Putamen (tissue), 1 donor: Measurements from ENCODE around the gene FEM1A.
"Not testable (repeated sequence)": the region's sequence is repeated elsewhere in the genome, so short reads cannot be mapped to it uniquely, and the experiment has no call there.

Experiments used
- DNase-seq: peaks from one replicate; pipeline ENCODE4 v3.0.0-alpha.2; 2016; ENCODE audit warnings: low spot score

Gene FEM1A

DNA sequence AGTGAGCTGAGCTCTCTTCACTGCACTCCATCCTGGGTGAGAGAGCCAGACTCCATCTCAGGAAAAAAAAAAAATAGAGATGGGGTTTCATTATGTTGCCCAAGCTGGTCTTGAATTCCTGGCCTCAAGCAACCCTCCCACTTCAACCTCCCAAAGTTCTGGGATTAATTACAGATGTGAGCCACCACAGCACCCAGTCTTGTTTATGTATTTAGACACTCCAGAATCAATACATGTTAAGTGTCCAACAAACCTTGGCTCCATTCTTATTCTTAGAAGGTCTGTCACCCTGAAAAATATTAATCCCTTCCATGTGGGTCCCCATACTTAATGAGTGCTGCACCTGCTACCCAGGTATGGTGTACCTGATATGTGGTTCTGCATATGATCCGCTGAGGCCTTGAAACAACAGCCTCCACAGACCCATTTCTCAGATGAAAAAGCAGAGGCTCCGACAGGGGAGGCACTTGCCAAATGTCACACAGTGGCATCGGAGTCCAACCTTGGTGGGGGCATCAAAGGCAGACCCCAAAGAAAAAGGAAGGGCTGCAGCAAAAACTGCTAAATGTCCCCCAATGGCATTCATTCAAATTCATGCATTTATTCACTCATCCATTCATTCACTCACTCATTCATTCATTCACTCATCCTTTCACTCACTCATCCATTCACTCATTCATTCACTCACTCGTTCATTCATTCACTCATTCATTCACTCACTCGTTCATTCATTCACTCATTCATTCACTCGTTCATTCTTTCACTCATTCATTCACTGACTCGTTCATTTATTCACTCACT, 23.3 kb downstream of the FEM1A start:
- no peak for DNase-seq

DNA sequence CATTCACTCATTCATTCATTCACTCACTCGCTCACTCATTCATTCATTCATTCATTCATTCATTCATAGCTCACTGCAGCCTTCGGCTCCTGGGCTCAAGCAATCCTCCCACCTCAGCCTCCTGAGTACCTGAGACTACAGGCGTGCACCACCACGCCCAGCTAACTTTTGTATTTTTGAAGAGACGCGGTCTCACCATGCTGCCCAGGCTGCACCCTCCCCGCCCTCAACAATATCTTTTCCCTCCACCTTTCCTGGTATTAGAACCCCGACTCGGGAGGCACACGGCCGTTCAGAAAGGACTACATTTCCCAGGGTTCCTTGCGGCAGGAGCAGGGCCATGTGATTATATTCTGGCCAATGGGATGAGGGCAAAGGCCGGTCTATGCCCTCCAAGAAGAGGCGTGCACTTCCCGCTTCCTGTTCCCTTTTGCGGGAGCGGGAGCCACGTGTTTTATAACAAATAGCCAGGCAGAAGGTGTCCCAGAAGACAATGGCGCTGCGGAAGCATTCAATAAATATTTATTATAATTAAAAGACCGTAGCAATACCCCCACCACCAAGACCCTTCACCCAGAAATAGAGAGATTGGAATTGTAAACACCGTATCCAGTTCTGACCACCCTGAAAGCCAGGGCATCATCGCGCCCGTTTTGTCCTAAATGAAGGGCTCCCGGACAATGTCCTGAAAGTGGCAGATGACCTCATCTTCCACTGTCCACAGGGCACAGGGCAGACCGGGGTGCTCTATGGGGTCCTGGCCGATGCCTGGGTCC, 24.1 kb downstream of the FEM1A start:
- DNase-seq = peak; percentile 94

DNA sequence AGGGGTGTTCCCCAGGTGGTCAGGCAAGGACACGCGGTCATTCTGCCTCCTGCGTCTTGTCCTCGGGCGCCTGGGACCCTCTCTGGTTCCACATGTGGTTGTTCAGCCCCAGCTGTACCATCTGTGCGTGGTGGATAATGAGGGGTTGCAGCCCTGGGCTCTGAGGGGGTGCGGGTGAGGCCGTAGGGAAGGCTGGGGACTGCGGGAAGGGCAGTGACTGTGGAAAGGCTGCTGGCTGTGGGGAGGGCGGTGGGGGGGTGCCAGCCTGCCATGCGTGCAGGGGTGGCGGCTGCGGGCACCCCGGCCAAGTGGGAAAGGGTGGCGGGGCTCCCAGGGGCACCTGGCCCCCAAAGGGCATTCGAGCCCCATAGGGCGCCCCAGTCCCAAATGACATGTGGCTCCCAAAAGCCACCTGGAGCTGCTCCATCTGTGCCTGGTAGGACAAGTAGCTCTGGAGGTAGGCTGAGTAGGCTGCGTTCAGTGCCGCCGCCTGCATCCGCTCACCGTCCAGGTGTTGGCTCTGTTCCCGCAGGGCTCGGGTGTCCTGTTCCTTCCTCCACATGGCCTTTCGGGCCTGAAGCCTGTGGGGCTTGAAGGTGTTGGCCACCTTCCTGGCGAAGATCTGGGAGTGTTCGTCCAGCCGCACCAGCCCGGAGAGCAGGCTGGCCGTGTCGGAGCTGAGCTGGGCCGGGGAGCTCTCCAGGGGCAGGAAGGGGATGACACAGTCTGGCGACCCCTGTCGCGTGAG, 24.8 kb downstream of the FEM1A start:
- no peak for DNase-seq

DNA sequence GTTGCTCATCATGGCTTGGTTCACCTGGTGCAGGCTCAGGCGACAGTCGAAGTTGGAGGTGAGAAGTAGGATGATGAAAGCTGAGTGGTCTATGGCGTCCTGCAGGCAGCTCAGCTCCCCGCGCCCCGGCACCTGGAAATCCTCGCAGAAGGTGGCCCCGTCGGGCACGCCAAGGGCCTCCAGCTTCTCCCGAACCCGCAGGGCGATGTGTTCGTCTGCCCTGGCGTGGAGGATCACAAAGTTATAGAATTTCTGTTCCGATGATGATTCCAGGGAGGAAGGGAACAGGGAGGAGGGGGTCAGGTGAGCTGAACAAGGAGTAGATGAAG, 25.4 kb downstream of the FEM1A start:
- DNase-seq = no peak

DNA sequence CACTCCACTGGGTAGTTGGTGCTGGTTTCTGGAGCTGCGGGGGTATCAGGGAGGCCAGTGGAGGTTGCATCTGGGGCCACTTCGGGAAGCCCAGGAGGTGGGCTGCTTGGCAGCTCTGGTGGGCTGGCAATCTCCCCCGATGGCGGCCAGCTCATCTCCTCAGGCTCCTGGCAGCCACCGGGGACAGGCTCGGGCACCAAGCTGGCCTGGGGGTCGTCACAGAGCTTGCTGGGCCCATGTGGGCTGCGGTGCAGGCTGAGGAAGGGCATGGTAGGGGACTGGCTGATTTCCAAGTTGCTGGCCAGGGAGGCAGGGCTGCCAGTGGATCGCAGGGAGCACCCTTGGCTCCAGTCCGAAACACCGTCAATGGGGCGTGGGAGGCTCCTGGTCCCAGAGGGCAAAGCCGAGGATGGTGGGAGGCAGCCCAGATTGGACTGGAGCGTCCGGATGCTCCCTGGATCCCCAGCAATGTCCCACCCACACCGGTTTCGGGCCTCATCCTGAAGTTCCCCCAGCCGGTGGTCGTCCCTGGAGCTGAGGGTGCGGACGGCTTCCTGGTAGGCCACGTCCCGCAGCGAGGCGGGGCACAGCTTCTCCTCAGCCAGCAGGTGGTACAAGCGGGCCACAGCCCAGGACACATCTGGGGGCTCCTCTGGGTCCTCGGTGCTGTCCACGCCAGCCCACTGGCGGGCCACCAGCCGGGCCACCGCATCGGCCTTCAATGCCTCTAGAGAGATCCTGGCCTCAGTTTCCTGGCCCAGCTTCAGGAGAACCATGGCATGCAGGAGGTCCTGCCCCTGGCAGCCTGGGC, 26.1 kb downstream of the FEM1A start:
- DNase-seq = no peak

DNA sequence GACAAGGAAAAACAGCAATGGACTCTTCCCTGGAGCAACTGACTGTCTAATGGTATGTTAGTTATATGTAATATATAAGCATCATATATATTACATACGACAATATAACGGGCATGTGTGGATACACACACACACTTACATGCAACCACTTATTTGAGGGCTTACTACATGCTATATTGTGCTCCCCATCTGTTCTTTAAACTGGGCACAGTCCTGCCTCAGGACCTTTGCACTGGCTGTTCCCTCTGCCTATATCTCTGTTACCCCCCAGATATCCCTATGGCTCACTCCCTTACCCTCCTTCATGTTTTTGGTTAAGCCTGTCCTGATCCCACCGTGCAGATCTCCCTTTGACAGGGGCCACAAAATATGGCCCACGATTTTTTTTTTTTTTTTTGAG, 29.7 kb downstream of the FEM1A start:
- no peak for DNase-seq

DNA sequence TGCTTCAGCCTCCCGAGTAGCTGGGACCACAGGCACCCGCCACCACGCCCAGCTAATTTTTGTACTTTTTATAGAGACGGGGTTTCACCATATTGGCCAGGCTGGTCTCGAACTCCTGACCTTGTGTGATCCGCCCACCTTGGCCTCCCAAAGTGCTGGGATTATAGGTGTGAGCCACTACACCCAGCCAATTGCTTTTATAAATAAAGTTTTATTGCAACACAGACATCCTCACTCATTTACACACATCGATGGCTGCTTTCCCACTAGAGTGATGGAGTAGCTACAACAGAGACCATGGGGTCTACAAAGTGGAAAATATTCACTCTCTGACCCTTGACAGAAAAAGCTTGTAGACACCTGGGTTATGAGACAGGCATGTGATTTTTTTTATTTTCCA, 30.8 kb downstream of the FEM1A start:
- DNase-seq = not testable (repeated sequence)

DNA sequence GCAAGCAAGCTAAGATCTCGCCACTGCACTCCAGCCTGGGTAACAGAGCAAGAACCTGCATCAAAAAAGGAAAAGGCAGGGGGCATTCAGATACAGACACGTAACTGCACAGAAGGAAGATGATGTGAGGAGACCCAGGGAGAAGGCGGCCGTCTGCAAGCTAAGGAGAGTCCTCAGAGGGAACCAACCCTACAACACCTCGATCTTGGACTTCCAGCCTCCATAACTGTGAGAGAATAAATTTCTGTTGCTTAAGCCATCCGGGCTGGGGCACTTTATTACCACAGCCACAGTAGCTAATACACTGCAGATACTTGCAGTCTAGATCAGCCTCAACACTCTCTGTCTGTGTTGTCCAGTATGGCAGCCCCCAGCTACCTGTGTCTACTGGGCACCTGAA, 32.0 kb downstream of the FEM1A start:
- no peak for DNase-seq

DNA sequence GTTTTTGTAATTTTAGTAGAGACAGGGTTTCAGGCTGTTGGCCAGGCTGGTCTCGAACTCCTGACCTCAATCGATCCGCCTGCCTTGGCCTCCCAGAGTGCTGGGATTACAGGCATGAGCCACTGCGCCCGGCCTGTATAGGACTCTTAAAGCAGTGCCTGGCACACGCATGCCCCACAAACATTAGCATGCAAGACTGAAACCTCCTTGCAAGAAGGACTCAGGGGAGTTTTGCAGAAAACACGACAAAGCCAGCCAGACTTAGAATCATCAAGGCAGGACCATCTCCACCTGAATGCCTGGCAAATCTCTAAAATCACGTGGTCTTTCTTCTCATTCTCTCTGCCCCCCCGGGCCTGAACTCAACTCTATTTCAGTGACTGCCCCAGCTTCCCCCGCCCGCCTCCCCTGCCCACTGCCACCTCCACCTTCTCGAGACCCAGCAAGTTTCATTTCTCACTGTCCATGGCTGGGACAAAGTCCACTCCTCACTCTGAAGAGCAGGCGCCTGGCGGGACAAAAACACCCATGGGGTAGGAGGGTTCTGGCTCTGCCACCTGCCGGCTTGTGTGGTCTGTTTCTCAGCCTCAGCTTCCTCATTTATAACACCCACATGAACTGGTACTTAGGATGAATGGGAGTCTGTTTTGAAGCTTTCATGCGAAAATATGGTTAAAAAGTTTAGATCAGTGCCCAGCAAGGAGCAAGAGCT, 37.6 kb downstream of the FEM1A start:
- DNase-seq = no peak

DNA sequence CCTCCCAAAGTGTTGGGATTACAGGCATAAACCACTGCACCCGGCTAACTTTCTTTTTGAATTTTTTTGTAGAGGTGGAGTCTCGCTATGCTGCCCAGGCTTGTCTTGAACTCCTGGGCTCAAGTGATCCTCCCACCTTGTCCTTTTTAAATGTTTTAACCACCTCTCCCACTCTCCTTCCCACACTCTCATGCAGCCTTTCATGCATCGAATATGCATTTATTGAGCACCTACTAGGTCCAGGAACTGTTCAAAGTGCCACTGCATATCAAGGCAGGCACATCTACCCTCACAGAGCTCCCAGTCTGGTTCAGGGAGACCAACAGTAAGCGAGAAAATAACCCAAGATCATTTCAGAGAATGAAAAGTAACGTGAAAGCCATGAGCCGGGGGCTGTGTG, 38.8 kb downstream of the FEM1A start:
- DNase-seq = no peak

DNA sequence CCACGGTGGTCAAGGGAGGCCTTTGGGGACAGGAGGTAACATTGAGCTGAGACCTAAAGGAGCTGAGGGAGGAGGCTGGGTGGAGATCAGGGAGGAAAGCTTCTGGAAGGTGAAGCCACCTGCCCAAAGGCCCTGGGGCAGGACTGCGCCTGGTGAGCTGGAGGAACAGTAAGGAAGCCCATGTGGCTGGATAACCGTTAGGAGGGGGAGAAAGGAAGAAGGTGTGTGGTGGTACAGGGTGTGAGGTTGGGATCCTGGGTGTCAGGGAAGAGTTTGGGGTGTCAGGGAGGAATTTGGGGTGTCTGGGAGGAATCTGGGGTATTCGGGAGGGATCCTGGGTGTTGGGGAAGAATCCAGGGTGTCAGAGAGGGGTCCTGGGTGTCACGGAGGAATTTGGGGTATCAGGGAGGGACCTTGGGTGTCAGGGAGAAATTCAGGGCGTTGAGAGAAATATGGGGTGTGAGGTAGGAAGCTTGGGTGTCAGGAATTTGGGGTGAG, 39.3 kb downstream of the FEM1A start:
- no peak for DNase-seq

DNA sequence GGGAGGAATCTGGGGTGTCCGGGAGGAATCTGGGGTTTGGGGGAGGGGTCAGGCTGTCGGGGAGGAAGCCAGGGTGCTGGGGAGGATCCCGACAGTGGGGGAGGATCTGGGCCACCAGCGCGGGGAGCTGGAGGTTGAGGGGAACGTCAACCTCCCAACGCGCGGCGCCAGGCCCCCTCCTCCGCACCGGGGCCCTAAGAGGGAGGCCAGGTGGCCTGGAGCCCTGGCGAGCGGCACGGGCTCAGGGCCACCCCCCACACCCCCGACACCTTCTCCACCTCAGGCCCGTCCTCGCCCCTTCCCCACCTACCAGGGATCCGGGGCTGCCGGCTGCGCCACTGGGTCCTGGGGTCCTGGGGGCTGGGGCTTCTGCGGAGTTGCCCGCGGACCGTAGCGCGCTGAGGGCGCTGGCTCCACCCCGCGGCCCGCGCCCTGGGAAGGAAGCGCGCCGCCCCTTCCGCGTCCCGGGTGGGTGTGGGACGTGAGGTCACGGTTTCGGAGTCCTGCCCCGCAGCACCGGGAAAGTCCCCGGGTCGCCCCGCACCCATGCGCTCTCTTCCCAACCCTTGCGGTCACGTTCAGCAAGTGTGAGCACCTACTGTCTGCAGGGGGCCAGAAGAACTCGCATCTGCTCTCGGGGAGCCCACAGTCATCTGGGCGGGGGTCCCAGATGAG, 39.9 kb downstream of the FEM1A start, which contains the start of gene TICAM1:
Gene TICAM1, minus strand, starts transcription at position 409 of the 675 bp plus-strand sequence. CDS start 13,335 bp downstream, outside the sequence.
- DNase-seq = no peak

DNA sequence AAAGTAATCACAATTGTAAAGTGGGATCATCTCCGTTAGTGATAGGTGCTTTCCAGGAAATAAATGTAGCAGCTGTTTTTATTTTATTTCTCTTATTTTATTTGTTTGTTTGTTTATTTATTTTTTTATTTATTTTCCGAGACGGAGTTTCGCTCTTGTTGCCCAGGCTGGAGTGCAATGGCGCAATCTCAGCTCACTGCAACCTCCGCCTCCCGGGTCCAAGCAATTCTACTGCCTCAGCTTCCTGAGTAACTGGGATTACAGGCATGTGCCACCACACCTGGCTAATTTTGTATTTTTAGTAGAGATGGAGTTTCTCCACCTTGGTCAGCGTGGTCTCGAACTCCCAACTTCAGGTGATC, 40.4 kb downstream of the FEM1A start:
- not testable (repeated sequence) for DNase-seq

DNA sequence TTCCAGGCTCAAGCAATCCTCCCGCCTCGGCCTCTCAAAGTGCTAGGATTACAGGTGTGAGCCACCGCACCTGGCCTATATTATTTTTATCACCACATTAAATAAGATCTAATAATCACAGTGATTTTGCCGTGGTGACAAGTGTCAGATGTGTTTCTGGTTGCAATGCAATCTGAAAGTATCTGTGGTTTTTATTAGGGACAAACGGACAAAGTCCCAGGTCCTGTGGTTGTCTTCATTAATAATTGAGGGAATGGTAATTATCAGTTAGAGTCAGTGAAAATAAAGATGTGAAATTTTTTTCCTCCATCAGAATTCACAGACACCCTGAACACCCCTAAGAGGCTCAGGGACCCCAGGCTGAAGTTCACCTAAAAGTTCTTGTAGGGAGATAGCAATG, 41.2 kb downstream of the FEM1A start:
- no peak for DNase-seq

DNA sequence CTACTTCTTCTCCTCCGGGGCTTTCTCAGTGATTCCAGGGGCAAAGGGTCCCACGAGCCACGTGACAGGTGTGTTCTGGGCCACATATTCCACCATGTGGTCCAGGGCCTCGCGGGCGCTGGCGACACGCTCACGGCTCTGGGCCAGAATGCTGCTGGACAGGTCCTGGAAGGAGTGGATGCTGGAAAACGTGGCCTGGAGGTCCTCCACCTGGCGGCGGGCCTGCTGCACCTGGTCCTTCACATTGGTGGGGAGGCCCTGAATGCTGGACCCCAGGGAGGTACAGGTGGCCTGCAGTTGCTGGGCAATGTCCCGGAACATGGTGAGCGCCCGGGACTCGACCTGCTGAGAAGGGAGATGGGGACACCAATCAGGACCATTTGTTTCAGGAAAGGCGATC, 47.7 kb downstream of the FEM1A start:
- no peak for DNase-seq

DNA sequence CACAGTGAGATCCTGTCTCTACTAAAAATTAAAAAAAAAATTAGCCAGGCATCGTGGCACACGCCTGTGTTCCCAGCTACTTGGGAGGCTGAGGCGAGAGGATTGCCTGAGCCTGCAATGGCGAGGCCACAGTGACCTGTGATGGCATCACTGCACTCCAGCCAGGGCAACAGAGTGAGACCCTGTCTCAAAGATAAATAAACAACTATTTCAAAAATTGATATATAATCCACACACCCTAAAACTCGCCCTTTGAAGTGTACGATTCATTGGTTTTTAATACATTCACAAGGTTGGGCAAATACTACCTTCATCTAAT, 52.1 kb downstream of the FEM1A start:
- no peak for DNase-seq

DNA sequence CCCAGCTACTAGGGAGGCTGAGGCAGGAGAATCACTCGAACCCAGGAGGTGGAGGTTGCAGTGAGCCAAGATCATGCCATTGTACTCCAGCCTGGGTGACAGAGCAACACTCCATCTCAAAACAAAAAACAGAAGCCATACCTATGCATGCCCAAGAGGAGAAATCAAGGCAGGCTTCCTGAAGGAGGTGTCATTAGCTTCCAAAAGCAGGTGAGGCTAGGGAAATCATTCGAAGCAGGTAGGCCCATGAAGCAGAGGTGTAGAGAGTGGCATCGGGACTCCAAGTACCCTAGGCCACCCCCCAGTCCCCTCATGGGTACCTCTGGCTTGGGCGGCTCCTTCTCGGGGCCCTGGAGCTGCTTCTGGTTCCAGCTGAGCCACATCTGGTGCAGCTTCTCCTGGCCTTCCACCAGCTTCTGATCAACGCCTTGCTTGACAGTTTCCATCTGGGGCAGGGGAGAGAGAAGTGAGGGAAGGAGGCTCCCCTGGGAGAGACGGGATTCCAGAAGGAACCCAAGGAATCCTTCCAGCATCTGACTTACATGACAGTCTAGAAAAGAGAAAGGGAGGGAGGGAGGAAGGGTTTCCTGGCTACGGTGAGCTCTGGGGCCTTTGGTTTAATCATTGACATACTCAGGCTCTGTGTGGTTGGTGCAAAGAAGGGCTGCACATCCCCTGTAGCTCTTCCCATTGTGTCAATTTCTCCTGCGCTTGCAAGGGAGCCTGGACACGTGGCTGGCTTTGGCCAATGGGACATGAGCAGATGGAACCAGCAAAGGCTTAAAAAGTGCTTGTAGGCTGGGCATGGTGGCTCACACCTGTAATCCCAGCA, 53.0 kb downstream of the FEM1A start:
- no peak for DNase-seq

DNA sequence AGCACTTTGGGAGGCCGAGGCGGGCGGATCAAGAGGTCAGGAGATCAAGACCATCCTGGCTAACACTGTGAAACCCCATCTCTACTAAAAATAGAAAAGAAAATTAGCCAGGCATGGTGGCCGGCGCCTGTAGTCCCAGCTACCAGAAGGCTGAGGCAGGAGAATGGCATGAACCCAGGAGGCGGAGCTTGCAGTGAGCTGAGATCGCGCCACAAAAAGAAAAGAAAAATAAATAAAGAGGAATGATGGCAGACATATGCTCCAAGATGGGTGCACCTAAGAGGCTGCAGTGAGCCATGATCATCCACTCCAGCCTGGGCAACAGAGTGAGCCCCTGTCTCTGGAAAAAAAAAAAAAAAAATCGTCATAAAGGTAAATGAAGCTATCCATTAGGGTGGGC, 54.4 kb downstream of the FEM1A start:
- DNase-seq = not testable (repeated sequence)

DNA sequence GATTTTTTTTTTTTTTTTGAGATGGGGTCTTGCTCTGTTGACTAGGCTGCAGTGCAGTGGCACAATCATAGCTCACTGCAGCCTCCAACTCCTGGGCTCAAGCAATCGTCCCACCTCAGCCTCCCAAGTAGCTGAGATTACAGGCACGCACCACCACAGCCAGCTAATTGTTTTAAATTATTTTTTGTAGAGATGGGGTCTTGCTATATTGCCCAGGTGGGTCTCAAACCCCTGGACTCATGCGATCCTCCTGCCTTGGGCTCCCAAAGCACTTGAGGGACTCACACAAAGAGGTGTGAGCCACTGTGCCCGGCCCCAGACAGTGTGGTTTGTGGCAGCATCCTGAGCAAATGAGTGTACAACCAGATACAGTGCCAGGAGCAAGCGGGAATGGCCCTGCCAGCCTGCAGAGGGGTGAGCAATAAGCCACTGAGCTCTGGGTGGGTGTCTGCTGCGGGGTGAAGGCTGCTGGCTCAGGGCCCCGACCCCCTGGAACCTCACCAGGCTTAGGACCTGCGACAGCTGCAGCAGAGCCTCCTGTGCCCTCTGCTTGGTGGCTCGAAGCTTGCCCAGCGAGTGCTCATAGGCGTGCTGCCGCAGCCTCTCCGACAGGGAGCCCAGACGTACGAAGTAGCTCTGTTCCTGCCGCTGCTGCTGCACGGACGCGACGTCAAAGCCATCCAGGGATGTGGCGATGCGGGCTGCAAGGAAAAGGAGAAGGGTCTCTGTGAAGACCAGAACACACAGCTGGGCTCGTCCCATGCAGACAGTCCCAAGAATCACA, 55.8 kb downstream of the FEM1A start:
- no peak for DNase-seq
